Liver (tissue), 9 donors: ENCODE results near the gene AHNAK2. TPM values are rescaled to one million over a fixed set of nuclear protein-coding genes. Genes with fewer than 3 reads are reported as not detected.
"Not testable (repeated sequence)": the region's sequence is repeated elsewhere in the genome, so short reads cannot be mapped to it uniquely, and the experiment has no call there.

Experiments used
- DNase-seq: peaks from one replicate; pipeline ENCODE4 v3.0.0-alpha.2; 2017; ENCODE audit warnings: low spot score
- H3K27ac ChIP-seq, 2 donors: one replicate each; pipeline ENCODE4 v1.7.0; 2013; ENCODE audit warnings: inconsistent platforms in 2 of 2, low read length in 2 of 2, control low read depth in 1 of 2, low read depth in 1 of 2, mild to moderate bottlenecking in 1 of 2
- H3K27me3 ChIP-seq, 4 donors: one replicate each; pipeline versions ENCODE4 v1.6.1 to v1.7.0; 2013; ENCODE audit warnings: low read length in 3 of 4, inconsistent platforms in 1 of 4, mild to moderate bottlenecking in 1 of 4, moderate library complexity in 1 of 4; ENCODE audit not compliant: control insufficient read depth in 4 of 4, insufficient read depth in 4 of 4
- H3K36me3 ChIP-seq, 4 donors: one replicate each; pipeline versions ENCODE4 v1.6.1 to v1.7.0; 2013; ENCODE audit warnings: low read length in 3 of 4, mild to moderate bottlenecking in 3 of 4, low read depth in 1 of 4, moderate library complexity in 1 of 4; ENCODE audit not compliant: control insufficient read depth in 4 of 4, insufficient read depth in 3 of 4
- H3K4me1 ChIP-seq, 4 donors: one replicate each; pipeline versions ENCODE4 v1.6.1 to v1.7.0; 2013; ENCODE audit warnings: low read length in 3 of 4, mild to moderate bottlenecking in 3 of 4, moderate library complexity in 1 of 4; ENCODE audit not compliant: control insufficient read depth in 4 of 4, insufficient read depth in 4 of 4
- H3K4me3 ChIP-seq, 3 donors: one replicate each; pipeline versions ENCODE4 v1.6.1 to v1.7.0; 2013; ENCODE audit warnings: low read length in 3 of 3, control low read depth in 1 of 3, low read depth in 1 of 3, mild to moderate bottlenecking in 1 of 3
- H3K9ac ChIP-seq, 2 donors: one replicate each; pipeline ENCODE4 v1.7.0; 2013; ENCODE audit warnings: low read length in 2 of 2, mild to moderate bottlenecking in 2 of 2, moderate library complexity in 2 of 2, control low read depth in 1 of 2, low read depth in 1 of 2
- H3K9me3 ChIP-seq, 4 donors: one replicate each; pipeline versions ENCODE4 v1.6.1 to v1.7.0; 2013; ENCODE audit warnings: low read length in 3 of 4; ENCODE audit not compliant: control insufficient read depth in 4 of 4
- ATF3 ChIP-seq: IDR thresholded peaks from 2 replicates; pipeline ENCODE4 v1.6.1; 2016; ENCODE audit warnings: antibody characterized with exemption
- EGR1 ChIP-seq, 2 donors: IDR thresholded peaks; 2 replicates each; pipeline ENCODE4 v1.6.1; 2016 to 2018; ENCODE audit warnings: antibody characterized with exemption in 2 of 2, low read depth in 2 of 2
- FOXA1 ChIP-seq: IDR thresholded peaks from 2 replicates; pipeline ENCODE4 v1.6.1; 2016; ENCODE audit warnings: antibody characterized with exemption
- FOXA2 ChIP-seq: IDR thresholded peaks from 2 replicates; pipeline ENCODE4 v1.6.1; 2016; ENCODE audit warnings: antibody characterized with exemption
- HNF4A ChIP-seq, 2 donors: conservative IDR thresholded peaks; 2 replicates each; pipeline ENCODE4 v1.6.1; 2016; ENCODE audit warnings: antibody characterized with exemption in 2 of 2, mild to moderate bottlenecking in 2 of 2
- HNF4G ChIP-seq: IDR thresholded peaks from 2 replicates; pipeline ENCODE4 v1.6.1; 2016; ENCODE audit warnings: antibody characterized with exemption
- MAX ChIP-seq: IDR thresholded peaks from 2 replicates; pipeline ENCODE4 v1.6.1; 2016; ENCODE audit warnings: antibody characterized with exemption
- NR2F2 ChIP-seq: IDR thresholded peaks from 2 replicates; pipeline ENCODE4 v1.6.1; 2016; ENCODE audit warnings: antibody characterized with exemption
- RAD21 ChIP-seq, 2 donors: IDR thresholded peaks; 2 replicates each; pipeline ENCODE4 v1.6.1; 2016; ENCODE audit warnings: antibody characterized with exemption in 2 of 2, mild to moderate bottlenecking in 2 of 2
- RXRA ChIP-seq, 2 donors: IDR thresholded peaks; 2 replicates each; pipeline ENCODE4 v1.6.1; 2017 to 2018; ENCODE audit warnings: antibody characterized with exemption in 2 of 2, mild to moderate bottlenecking in 1 of 2
- SP1 ChIP-seq: IDR thresholded peaks from 2 replicates; pipeline ENCODE4 v1.6.1; 2018; ENCODE audit warnings: antibody characterized with exemption, mild to moderate bottlenecking
- TAF1 ChIP-seq: conservative IDR thresholded peaks from 2 replicates; pipeline ENCODE4 v1.6.1; 2016; ENCODE audit warnings: antibody characterized with exemption, mild to moderate bottlenecking
- YY1 ChIP-seq: IDR thresholded peaks from 2 replicates; pipeline ENCODE4 v1.6.1; 2016; ENCODE audit warnings: antibody characterized with exemption, mild to moderate bottlenecking
- ZBTB33 ChIP-seq: IDR thresholded peaks from 2 replicates; pipeline ENCODE4 v1.6.1; 2016; ENCODE audit warnings: antibody characterized with exemption
- WGBS: extraction: QIAGEN DNeasy Blood & Tissue Kit; methylation state at CpG from one replicate; pipeline ENCODE4 v1.1.7; 2013; 5-methylcytosine and 5-hydroxymethylcytosine counted together
- polyA plus RNA-seq, 2 donors: library from polyadenylated mRNA; stranded (reverse) in 1 of 2; unstranded in 1 of 2; fragments of 200-250 nt in 1 of 2; fragments of >200 nt in 1 of 2; fragmentation: Nextera tagmentation in 1 of 2; extraction: Ambion mirVana in 1 of 2; gene quantifications; one replicate each; pipeline versions ENCODE4 v1.2.1 to v1.2.3, GENCODE V29; 2013 to 2015
- total RNA-seq, 2 donors: library from RNA; depleted of rRNA; stranded (reverse); fragments of >200 nt; gene quantifications; one replicate each; pipeline ENCODE4 v1.2.3, GENCODE V29; 2014
- TF ChIP-seq, protein P1 (sequence below): fragments of 150-350 bp; IDR thresholded peaks from 2 replicates; pipeline ENCODE4 v1.5.1; 2017; ENCODE audit warnings: improper control_type of control experiment, low read depth, low read length; ENCODE audit not compliant: missing input control
- donor health status: healthy.
- donor health status: healthy.
- donor health status: healthy.
- donor health status: healthy.
- donor health status: healthy.

The AHNAK2 gene
- total and polyA plus RNA-seq, 4 donors = 0.05 to 2.6 (median 1.2) TPM

GRCh38 chr14:104943216-104944015, 34.8 kb downstream of the AHNAK2 start:
- not testable (repeated sequence) for H3K27ac ChIP-seq, H3K9ac ChIP-seq, H3K27me3 ChIP-seq, DNase-seq, H3K4me3 ChIP-seq, H3K4me1 ChIP-seq, H3K36me3 ChIP-seq, H3K9me3 ChIP-seq
- WGBS = 93% methylated on average over 29 of the region's 29 CpGs

- Histone ChIP-seq H3K9ac (no peak overlapping the region), H3K4me1 (no peaks in the 10 kb centered on the region), H3K9me3 (no peaks in the 10 kb centered on the region), H3K27ac (no peak overlapping the region), H3K4me3 (no peak overlapping the region), H3K36me3 (no peaks in the 10 kb centered on the region), H3K27me3 (no peaks in the 10 kb centered on the region)
- no peak for DNase-seq
- TF ChIP-seq MAX (no peak), HNF4A (conservative IDR thresholded peaks at IDR 0.05) (no peak), FOXA2 (no peak), EGR1 (IDR thresholded peaks at IDR 0.05; ENCODE audit: low read depth in 2 of 2) (no peak), TAF1 (no peak), YY1 (no peak), RXRA (IDR thresholded peaks at IDR 0.05) (no peak), SP1 (no peak), ATF3 (no peak), HNF4G (no peak), ZBTB33 (no peak), FOXA1 (no peak), RAD21 (IDR thresholded peaks at IDR 0.05) (no peak), NR2F2 (no peak)
- TF ChIP-seq, protein P1, sequence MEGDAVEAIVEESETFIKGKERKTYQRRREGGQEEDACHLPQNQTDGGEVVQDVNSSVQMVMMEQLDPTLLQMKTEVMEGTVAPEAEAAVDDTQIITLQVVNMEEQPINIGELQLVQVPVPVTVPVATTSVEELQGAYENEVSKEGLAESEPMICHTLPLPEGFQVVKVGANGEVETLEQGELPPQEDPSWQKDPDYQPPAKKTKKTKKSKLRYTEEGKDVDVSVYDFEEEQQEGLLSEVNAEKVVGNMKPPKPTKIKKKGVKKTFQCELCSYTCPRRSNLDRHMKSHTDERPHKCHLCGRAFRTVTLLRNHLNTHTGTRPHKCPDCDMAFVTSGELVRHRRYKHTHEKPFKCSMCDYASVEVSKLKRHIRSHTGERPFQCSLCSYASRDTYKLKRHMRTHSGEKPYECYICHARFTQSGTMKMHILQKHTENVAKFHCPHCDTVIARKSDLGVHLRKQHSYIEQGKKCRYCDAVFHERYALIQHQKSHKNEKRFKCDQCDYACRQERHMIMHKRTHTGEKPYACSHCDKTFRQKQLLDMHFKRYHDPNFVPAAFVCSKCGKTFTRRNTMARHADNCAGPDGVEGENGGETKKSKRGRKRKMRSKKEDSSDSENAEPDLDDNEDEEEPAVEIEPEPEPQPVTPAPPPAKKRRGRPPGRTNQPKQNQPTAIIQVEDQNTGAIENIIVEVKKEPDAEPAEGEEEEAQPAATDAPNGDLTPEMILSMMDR = no peak
- 92% methylated on average over 16 of the region's 16 CpGs for WGBS
Observed at GRCh38 chr14:104942586-104942985, 35.6 kb downstream of the AHNAK2 start.
